DMS53 treated with DMSO at 0.1 percent for 48 hours (cell line): ENCODE data around the gene VPS16.
"Not testable (repeated sequence)": the region's sequence is repeated elsewhere in the genome, so short reads cannot be mapped to it uniquely, and the experiment has no call there.

Experiments used
- DNase-seq: peaks from one replicate; lab custom pipeline; 2025; ENCODE audit not compliant: unreplicated experiment; lab: John Stamatoyannopoulos, UW

VPS16 gene

GRCh38 chr20:2806351-2806701, 34.2 kb upstream of the VPS16 start:
- no peak for DNase-seq

- no peak for DNase-seq
These were observed 33.5 kb upstream of the VPS16 start for GRCh38 chr20:2807019-2807418.

- not testable (repeated sequence) for DNase-seq
These were observed 32.6 kb upstream of the VPS16 start for GRCh38 chr20:2807929-2808328.

- no peak for DNase-seq
These were observed 30.9 kb upstream of the VPS16 start for GRCh38 chr20:2809690-2810089.

- no peak for DNase-seq
These were observed 28.4 kb upstream of the VPS16 start for GRCh38 chr20:2812189-2812588.

- DNase-seq, result no peak
These were observed 26.5 kb upstream of the VPS16 start for GRCh38 chr20:2814076-2814475.

- DNase-seq, result no peak
These were observed 25.9 kb upstream of the VPS16 start, which contains the start of gene C20orf141 for GRCh38 chr20:2814587-2815051. C20orf141 (plus strand) TSS chr20:2814987; CDS start chr20:2815185, 198 bp downstream.

- DNase-seq, result no peak
These were observed 25.2 kb upstream of the VPS16 start for GRCh38 chr20:2815242-2815900.

GRCh38 chr20:2816030-2816582, 24.4 kb upstream of the VPS16 start, which contains the start of gene TMEM239:
TMEM239 (plus strand) TSS chr20:2816364; CDS start chr20:2816555, 191 bp downstream.
- no peak for DNase-seq

GRCh38 chr20:2816583-2817340, 23.8 kb upstream of the VPS16 start:
- peak; percentile 3 for DNase-seq

GRCh38 chr20:2817341-2817726, 23.2 kb upstream of the VPS16 start:
- DNase-seq, result no peak

- no peak for DNase-seq
These were observed 22.5 kb upstream of the VPS16 start for GRCh38 chr20:2817891-2818595.

GRCh38 chr20:2820084-2820895, 20.3 kb upstream of the VPS16 start:
- no peak for DNase-seq

- no peak for DNase-seq
These were observed 19.4 kb upstream of the VPS16 start for GRCh38 chr20:2820896-2821869.

- no peak for DNase-seq
These were observed 18.5 kb upstream of the VPS16 start for GRCh38 chr20:2822073-2822472.

- no peak for DNase-seq
These were observed 14.8 kb upstream of the VPS16 start for GRCh38 chr20:2825761-2826160.

GRCh38 chr20:2826655-2827054, 13.9 kb upstream of the VPS16 start:
- no peak for DNase-seq

- no peak for DNase-seq
These were observed 11.2 kb upstream of the VPS16 start for GRCh38 chr20:2829376-2829775.

GRCh38 chr20:2831206-2831605, 9.3 kb upstream of the VPS16 start:
- DNase-seq, result not testable (repeated sequence)
